HG03039 (cell line): Measurements from ENCODE around the gene SPESP1.
"Not testable (repeated sequence)": the region's sequence is repeated elsewhere in the genome, so short reads cannot be mapped to it uniquely, and the experiment has no call there.

Experiments used
- ATAC-seq: cut with Tn5 transposase; IDR thresholded peaks from one replicate; pipeline ENCODE4 v1.9.1; 2021; ENCODE audit warnings: mild to moderate bottlenecking, moderate library complexity; ENCODE audit not compliant: unreplicated experiment

Gene SPESP1

GRCh38 chr15:68962465-68962864 lies 32.1 kb downstream of the SPESP1 start:
- no peak for ATAC-seq

- not testable (repeated sequence) for ATAC-seq
These were observed 33.4 kb downstream of the SPESP1 start for GRCh38 chr15:68963719-68964118.

GRCh38 chr15:68966996-68967395 lies 36.7 kb downstream of the SPESP1 start:
- no peak for ATAC-seq

- ATAC-seq = no peak
These were observed 37.6 kb downstream of the SPESP1 start for GRCh38 chr15:68967948-68968347.

- no peak for ATAC-seq
These were observed 39.0 kb downstream of the SPESP1 start for GRCh38 chr15:68969298-68969697.

GRCh38 chr15:68972201-68973065 lies 42.1 kb downstream of the SPESP1 start:
- ATAC-seq = no peak

GRCh38 chr15:68975651-68976160 lies 45.4 kb downstream of the SPESP1 start:
- ATAC-seq = not testable (repeated sequence)

- not testable (repeated sequence) for ATAC-seq
These were observed 47.1 kb downstream of the SPESP1 start for GRCh38 chr15:68977426-68977825.

GRCh38 chr15:68979006-68979405 lies 48.7 kb downstream of the SPESP1 start:
- no peak for ATAC-seq

- ATAC-seq = no peak
These were observed 49.5 kb downstream of the SPESP1 start for GRCh38 chr15:68979816-68980215.

- ATAC-seq = no peak
These were observed 50.5 kb downstream of the SPESP1 start for GRCh38 chr15:68980786-68981185.

- no peak for ATAC-seq
These were observed 51.6 kb downstream of the SPESP1 start for GRCh38 chr15:68981941-68982340.

GRCh38 chr15:68982976-68983563 lies 52.7 kb downstream of the SPESP1 start:
- ATAC-seq = no peak

GRCh38 chr15:68983961-68984481 lies 53.7 kb downstream of the SPESP1 start:
- no peak for ATAC-seq

GRCh38 chr15:68984586-68984985 lies 54.3 kb downstream of the SPESP1 start:
- no peak for ATAC-seq

GRCh38 chr15:68985361-68985891 lies 55.1 kb downstream of the SPESP1 start:
- ATAC-seq = no peak

- no peak for ATAC-seq
These were observed 56.0 kb downstream of the SPESP1 start for GRCh38 chr15:68986322-68986721.

- no peak for ATAC-seq
These were observed 56.8 kb downstream of the SPESP1 start for GRCh38 chr15:68987120-68987519.

- no peak for ATAC-seq
These were observed 57.4 kb downstream of the SPESP1 start for GRCh38 chr15:68987676-68988075.

GRCh38 chr15:68989541-68990230 lies 59.4 kb downstream of the SPESP1 start:
- ATAC-seq = no peak
